Activated CD8-positive, alpha-beta T cell treated with anti-CD3 and anti-CD28 coated beads, Interleukin-2, amount 10 ng/mL, durations not matched to agents 7 days and 5 days (primary cell): ENCODE data around the gene RND2. TPM values are rescaled to one million over a fixed set of nuclear protein-coding genes. Genes with fewer than 3 reads are reported as not detected.
"Not testable (repeated sequence)": the region's sequence is repeated elsewhere in the genome, so short reads cannot be mapped to it uniquely, and the experiment has no call there.

ENCODE experiments used
- ATAC-seq: fragments of 150-1000 bp; cut with Tn5 transposase; one replicate; pipeline ENCODE4 v1.10.0; 2021; ENCODE audit warnings: moderate library complexity
- CTCF ChIA-PET: fragments of 350-600 bp; sonication (Branson Sonifier 250); formaldehyde crosslinking; loops from one replicate; lab custom pipeline; 2021; ENCODE audit warnings: antibody characterized with exemption; lab: Charles Lee
- POLR2A ChIA-PET: fragments of 350-600 bp; sonication (Branson Sonifier 250); formaldehyde crosslinking; loops from one replicate; lab custom pipeline; 2021; ENCODE audit warnings: antibody characterized with exemption; lab: Charles Lee
- DNase-seq: peaks from one replicate; pipeline ENCODE4 v3.0.0-alpha.2; 2020
- H3K27ac Mint-ChIP-seq: one replicate; pipeline ENCODE4 v1.8.0; 2021; ENCODE audit warnings: mild to moderate bottlenecking, mixed read lengths
- H3K27me3 Mint-ChIP-seq: one replicate; pipeline ENCODE4 v1.8.0; 2021; ENCODE audit warnings: low read depth, mixed read lengths
- H3K36me3 Mint-ChIP-seq: one replicate; pipeline ENCODE4 v1.8.0; 2021; ENCODE audit warnings: low read depth, mixed read lengths
- H3K4me1 Mint-ChIP-seq: one replicate; pipeline ENCODE4 v1.8.0; 2021; ENCODE audit warnings: low read depth, mixed read lengths
- H3K4me3 Mint-ChIP-seq: one replicate; pipeline ENCODE4 v1.8.0; 2021; ENCODE audit warnings: mild to moderate bottlenecking, mixed read lengths
- H3K9me3 Mint-ChIP-seq: one replicate; pipeline ENCODE4 v1.8.0; 2022; ENCODE audit warnings: mixed read lengths; ENCODE audit not compliant: insufficient read depth
- total RNA-seq, 2 experiments: library from RNA; stranded (reverse); gene quantifications; one replicate each; pipeline ENCODE4 v1.2.3, GENCODE V29; 2021

RND2 gene
- total RNA-seq, 2 experiments from 2014 or later = not detected

GRCh38 chr17:42989726-42990652 lies 35.0 kb upstream of the RND2 start:
- H3K4me1 Mint-ChIP-seq = peaks cover 8% of the 10 kb centered on the region
- no peak overlapping the region for H3K4me3 Mint-ChIP-seq
- no peak overlapping the region for H3K27ac Mint-ChIP-seq
- H3K9me3 Mint-ChIP-seq = no peaks in the 10 kb centered on the region
- CTCF ChIA-PET = no interaction called here
- POLR2A ChIA-PET = interaction anchor here (0.7 kb wide), 1 partner anchor 8 kb away, joined by 3 read pairs; no protein-coding TSS in a partner anchor
- H3K36me3 Mint-ChIP-seq = peaks cover 71% of the 10 kb centered on the region
- ATAC-seq (no peak), DNase-seq (no peak)
- no peaks in the 10 kb centered on the region for H3K27me3 Mint-ChIP-seq

GRCh38 chr17:42991471-42991870 lies 33.6 kb upstream of the RND2 start:
- Mint-ChIP-seq H3K27ac (peak overlapping the region; percentile 20), H3K9me3 (no peaks in the 10 kb centered on the region), H3K27me3 (no peaks in the 10 kb centered on the region), H3K4me1 (no peaks in the 10 kb centered on the region), H3K36me3 (peaks cover 66% of the 10 kb centered on the region), H3K4me3 (no peak overlapping the region)
- ChIA-PET CTCF (no interaction called here), POLR2A (interaction anchor here (0.5 kb wide), 1 partner anchor 370 kb away, joined by 3 read pairs; no protein-coding TSS in a partner anchor)
- no peak for ATAC-seq
- no peak for DNase-seq

GRCh38 chr17:42992872-42993271 lies 32.2 kb upstream of the RND2 start:
- Mint-ChIP-seq H3K27me3 (no peaks in the 10 kb centered on the region), H3K27ac (no peak overlapping the region), H3K4me1 (peaks cover 10% of the 10 kb centered on the region), H3K4me3 (no peak overlapping the region), H3K9me3 (no peaks in the 10 kb centered on the region), H3K36me3 (peaks cover 57% of the 10 kb centered on the region)
- no peak for DNase-seq
- ATAC-seq = no peak
- ChIA-PET CTCF (no interaction called here), POLR2A (interaction anchor here (0.6 kb wide), 1 partner anchor 179 kb away, joined by 3 read pairs; no protein-coding TSS in a partner anchor)

- peaks cover 55% of the 10 kb centered on the region for H3K36me3 Mint-ChIP-seq
- CTCF ChIA-PET, H3K27me3 Mint-ChIP-seq, H3K4me3 Mint-ChIP-seq, ATAC-seq, POLR2A ChIA-PET, H3K27ac Mint-ChIP-seq, H3K9me3 Mint-ChIP-seq, DNase-seq: not testable (repeated sequence)
- peaks cover 12% of the 10 kb centered on the region for H3K4me1 Mint-ChIP-seq
Measured at GRCh38 chr17:42993913-42994312, 31.1 kb upstream of the RND2 start.

- Mint-ChIP-seq H3K4me1 (peaks cover 32% of the 10 kb centered on the region), H3K27ac (peak overlapping the region; percentile 99), H3K4me3 (peak overlapping the region; percentile 96), H3K9me3 (no peaks in the 10 kb centered on the region), H3K27me3 (no peaks in the 10 kb centered on the region), H3K36me3 (peaks cover 57% of the 10 kb centered on the region)
- ChIA-PET POLR2A (interaction anchor here (0.5 to 3.5 kb wide), 28 partner anchors 8 to 486 kb away, joined by 3 to 65 read pairs (median 6); partner anchors contain the start of genes AARSD1, BECN1, BRCA1 and DHX8), CTCF (interaction anchor here (0.7 to 3.3 kb wide), 28 partner anchors 10 to 486 kb away, joined by 3 to 37 read pairs (median 5); partner anchors contain the start of genes AOC2, BECN1, BRCA1 and DHX8)
- ATAC-seq (no peak), DNase-seq (no peak)
Measured at GRCh38 chr17:42997390-42997983, 27.5 kb upstream of the RND2 start.

GRCh38 chr17:42997984-42998938 lies 26.8 kb upstream of the RND2 start, which contains the start of gene RPL27:
RPL27 (plus strand) TSS chr17:42998419; CDS start chr17:42998751, 332 bp downstream.
- H3K36me3 Mint-ChIP-seq = peaks cover 57% of the 10 kb centered on the region
- H3K27me3 Mint-ChIP-seq = no peaks in the 10 kb centered on the region
- no peaks in the 10 kb centered on the region for H3K9me3 Mint-ChIP-seq
- CTCF ChIA-PET = interaction anchor here (0.7 to 3.3 kb wide), 30 partner anchors 9 to 485 kb away, joined by 3 to 37 read pairs (median 4); partner anchors contain the start of genes AOC2, BECN1, BRCA1 and DHX8
- peak within 1 kb of the TSS; percentile 96 for H3K4me3 Mint-ChIP-seq
- POLR2A ChIA-PET = interaction anchor here (0.5 to 3.5 kb wide), 32 partner anchors 9 to 486 kb away, joined by 3 to 65 read pairs (median 6); partner anchors contain the start of genes AARSD1, BECN1, BRCA1 and DHX8
- peaks cover 32% of the 10 kb centered on the region for H3K4me1 Mint-ChIP-seq
- DNase-seq (peak; percentile 99), ATAC-seq (peak; percentile 99)
- peak within 1 kb of the TSS; percentile 99 for H3K27ac Mint-ChIP-seq

GRCh38 chr17:42999003-42999525 lies 26.0 kb upstream of the RND2 start:
- DNase-seq = no peak
- ChIA-PET CTCF (interaction anchor here (0.9 to 3.3 kb wide), 7 partner anchors 8 to 485 kb away, joined by 3 to 37 read pairs (median 10); partner anchors contain the start of genes AOC2, BECN1, DHX8 and IFI35), POLR2A (interaction anchor here (0.6 to 3.5 kb wide), 21 partner anchors 10 to 485 kb away, joined by 4 to 65 read pairs (median 12); partner anchors contain the start of genes AARSD1, BECN1, BRCA1 and DHX8)
- Mint-ChIP-seq H3K9me3 (no peaks in the 10 kb centered on the region), H3K36me3 (peaks cover 61% of the 10 kb centered on the region), H3K4me1 (peaks cover 32% of the 10 kb centered on the region), H3K27me3 (no peaks in the 10 kb centered on the region), H3K4me3 (peak overlapping the region; percentile 96), H3K27ac (peak overlapping the region; percentile 99)
- no peak for ATAC-seq

GRCh38 chr17:43000894-43001293 lies 24.1 kb upstream of the RND2 start:
- H3K4me1 Mint-ChIP-seq = peaks cover 32% of the 10 kb centered on the region
- H3K27ac Mint-ChIP-seq = peak overlapping the region; percentile 25
- H3K27me3 Mint-ChIP-seq, DNase-seq, H3K4me3 Mint-ChIP-seq, ATAC-seq, H3K9me3 Mint-ChIP-seq, CTCF ChIA-PET, POLR2A ChIA-PET: not testable (repeated sequence)
- peaks cover 57% of the 10 kb centered on the region for H3K36me3 Mint-ChIP-seq

- H3K27ac Mint-ChIP-seq = peak overlapping the region; percentile 61
- no peaks in the 10 kb centered on the region for H3K9me3 Mint-ChIP-seq
- H3K36me3 Mint-ChIP-seq = peaks cover 64% of the 10 kb centered on the region
- ATAC-seq (no peak), DNase-seq (no peak)
- H3K27me3 Mint-ChIP-seq = no peaks in the 10 kb centered on the region
- peaks cover 28% of the 10 kb centered on the region for H3K4me1 Mint-ChIP-seq
- H3K4me3 Mint-ChIP-seq = no peak overlapping the region
- ChIA-PET CTCF (no interaction called here), POLR2A (no interaction called here)
Measured at GRCh38 chr17:43003542-43004172, 21.4 kb upstream of the RND2 start.
